Glomerular endothelial cell (primary cell): ENCODE data around the gene SLC7A6. TPM values are rescaled to one million over a fixed set of nuclear protein-coding genes. Genes with fewer than 3 reads are reported as not detected.

Source experiments
- DNase-seq: peaks from one replicate; pipeline ENCODE4 v3.0.0-alpha.2; 2011; ENCODE audit warnings: low read depth, low spot score; ENCODE audit errors: extremely low read depth
- total RNA-seq: library from RNA; depleted of rRNA; stranded (reverse); fragments of >200 nt; gene quantifications from 2 replicates; pipeline ENCODE4 v1.2.3, GENCODE V29; 2015

The SLC7A6 gene
- total RNA-seq, 1 donor from 2014 or later = 32.6 TPM

DNA sequence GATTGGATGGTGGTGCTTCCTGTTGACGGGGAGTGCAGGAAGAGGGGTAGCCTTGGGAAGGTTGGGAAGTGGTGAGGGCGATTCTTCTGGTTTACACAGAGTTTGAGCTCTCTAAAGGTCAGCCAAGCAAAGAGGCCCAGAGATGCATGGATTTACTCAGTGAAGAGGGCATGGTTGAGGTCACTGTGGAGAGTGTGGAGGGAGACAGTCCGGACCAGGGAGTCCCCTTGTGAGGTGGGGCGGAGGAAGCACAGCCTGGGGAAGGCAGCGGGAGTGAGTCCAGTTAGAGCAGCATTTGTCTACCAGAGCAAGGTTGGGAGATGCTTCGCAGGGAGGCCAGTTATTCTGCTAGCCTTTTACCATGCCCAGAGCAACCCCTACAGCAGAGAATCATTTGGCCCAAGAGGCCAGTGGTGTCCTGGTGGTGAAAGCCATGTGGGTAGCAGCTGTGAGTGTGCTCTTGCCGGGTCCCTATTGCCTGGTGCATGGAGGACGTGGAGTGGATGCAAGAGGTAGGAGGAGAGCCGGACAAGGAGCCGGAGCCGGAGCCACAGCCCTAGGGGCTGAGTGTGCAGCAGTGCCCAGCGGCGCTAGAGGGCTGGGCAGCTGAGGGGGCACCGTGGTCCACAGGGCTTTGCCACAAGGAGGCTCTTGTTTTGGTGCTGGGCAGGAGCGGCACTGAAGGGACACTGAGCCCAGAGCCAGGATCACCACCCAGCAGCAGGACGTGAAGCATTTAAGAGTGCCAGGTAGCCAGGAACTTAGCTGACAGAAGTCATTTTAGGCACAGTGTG is 74.2 kb downstream of the SLC7A6 start:
- DNase-seq = no peak

GRCh38 chr16:68339214-68339613 is 74.9 kb downstream of the SLC7A6 start:
- no peak for DNase-seq

DNA sequence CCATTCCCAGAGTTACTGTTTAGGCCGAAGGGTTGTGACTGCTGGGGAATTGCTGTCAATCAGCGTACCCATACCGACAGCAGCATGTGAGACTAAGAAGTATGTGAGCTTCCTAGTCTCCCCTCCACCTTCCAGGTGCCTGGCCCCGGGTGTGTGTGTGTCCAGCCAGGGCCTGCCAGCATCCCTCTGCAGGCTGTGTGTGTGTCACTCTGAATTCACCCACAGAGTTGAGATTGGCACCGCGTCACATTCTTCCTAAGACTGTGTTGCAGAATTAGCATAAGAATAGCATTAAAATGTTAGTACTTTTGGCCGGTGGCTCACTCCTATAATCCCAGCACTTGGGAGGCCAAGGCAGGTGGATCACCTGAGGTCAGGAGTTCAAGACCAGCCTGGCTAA is 78.3 kb downstream of the SLC7A6 start:
- DNase-seq = no peak

DNA sequence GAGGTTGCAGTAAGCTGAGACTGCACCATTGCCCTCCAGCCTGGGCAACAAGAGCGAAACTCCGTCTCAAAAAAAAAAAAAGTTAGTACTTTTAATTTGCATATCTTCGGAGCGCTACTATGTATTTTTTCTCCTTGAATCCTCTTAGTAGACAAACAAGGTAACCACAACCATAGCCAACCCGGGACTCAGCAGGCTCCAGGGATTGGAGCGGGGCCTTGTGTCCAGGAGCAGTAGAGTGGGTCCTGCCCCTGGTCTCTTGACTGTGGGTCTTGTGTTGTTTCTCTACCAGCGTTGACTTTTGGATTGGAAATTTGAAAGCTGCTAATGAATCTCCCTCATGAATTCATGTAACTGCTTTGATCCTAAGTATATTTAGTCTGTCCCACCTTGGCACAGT is 78.8 kb downstream of the SLC7A6 start:
- DNase-seq = no peak

DNA sequence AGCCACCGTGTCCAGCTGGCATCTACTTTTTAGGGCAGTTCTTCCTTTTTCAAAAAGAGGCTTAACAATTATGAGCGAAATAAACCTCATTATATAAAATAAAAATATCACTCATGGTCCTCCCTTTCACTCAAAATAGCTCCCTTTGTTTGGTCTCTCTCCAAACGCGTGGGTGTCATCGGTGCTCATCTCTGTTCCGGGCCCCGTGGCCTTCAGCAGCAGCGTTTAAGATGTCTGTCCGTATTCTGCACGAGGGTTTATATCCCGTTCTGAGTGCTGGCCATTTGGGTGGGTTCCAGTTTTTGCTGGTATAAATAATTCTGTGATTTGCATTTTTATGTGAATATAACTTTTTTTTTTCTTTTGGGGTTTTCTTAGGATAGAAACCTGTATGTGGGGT is 79.9 kb downstream of the SLC7A6 start:
- no peak for DNase-seq

- DNase-seq = no peak
Observed at GRCh38 chr16:68345351-68345810, 81.1 kb downstream of the SLC7A6 start.

DNA sequence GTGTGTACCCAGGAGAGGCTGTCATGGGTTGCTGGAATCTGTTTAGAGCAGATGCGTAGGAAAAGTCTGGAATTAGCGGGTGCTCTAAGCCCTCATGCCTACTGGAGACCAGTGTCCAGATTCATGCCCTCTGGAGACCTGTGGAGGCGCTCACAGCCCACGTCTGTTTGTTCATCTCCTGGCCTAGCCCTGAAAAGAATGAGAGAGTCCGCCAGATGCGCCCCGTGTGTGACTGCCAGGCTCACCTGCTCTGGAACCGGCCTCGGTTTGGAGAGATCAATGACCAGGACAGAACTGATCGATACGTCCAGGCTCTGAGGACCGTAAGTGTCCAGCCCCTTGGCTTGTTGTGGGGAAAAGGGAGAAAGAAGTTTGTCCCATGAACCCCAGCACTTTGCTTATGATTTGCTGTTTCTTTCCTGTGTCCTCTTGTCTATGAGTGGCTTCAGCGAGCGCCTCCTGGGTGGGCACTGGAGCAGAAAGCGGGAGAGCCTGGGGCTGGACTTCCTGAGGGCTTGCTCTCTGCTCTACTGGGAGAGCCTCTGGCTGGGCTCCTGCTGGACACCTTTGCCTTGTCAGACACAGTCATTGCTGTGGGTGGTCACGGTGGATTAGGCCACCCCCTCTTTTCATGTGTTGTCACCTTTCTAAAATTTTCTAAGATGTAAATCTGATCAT is 81.8 kb downstream of the SLC7A6 start:
- no peak for DNase-seq

DNA sequence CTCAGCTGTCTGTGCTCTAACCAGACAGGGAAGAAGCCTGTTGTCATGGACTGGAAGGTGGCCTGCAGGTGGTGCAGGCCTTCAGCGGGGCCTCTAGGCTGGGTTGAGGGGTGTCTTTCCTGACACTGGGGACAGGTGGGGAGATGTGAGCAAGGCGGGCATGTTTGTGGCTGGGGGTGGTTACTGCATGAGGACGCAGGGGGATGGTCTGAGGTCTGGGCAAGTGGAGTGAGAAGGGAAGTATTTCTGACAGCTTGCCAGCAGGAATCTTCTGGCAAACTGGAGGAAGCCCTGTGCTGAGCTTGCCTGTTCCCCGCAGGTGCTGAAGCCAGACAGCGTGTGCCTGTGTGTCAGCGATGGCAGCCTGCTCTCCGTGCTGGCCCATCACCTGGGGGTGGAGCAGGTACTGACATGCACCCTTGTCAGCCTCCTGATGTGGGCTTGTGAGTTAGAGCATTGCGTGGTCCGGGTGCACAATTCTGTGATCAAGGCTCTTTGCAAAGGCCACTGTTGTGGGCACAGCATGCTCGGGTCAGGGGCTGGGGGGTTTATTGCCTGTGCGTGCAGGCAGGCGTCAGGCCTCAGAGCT is 82.7 kb downstream of the SLC7A6 start:
- no peak for DNase-seq

DNA sequence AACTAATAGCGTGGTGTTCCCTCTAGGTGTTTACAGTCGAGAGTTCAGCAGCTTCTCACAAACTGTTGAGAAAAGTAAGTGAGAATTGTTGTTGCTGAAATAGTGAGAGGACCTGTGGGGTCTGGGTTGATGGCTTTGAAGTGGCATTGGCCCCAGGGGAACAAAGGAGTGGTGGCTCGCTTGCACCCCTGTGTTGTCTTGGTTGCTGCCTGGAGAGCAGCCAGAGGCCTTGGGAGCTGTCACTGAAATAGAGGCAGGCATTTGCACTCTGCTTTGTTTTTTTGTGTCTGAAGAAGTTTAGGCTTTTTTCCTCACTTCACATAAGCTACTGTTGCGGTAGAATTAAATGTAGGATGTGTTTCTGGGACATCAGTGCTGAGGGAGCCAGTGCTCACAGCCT is 83.3 kb downstream of the SLC7A6 start:
- no peak for DNase-seq

DNA sequence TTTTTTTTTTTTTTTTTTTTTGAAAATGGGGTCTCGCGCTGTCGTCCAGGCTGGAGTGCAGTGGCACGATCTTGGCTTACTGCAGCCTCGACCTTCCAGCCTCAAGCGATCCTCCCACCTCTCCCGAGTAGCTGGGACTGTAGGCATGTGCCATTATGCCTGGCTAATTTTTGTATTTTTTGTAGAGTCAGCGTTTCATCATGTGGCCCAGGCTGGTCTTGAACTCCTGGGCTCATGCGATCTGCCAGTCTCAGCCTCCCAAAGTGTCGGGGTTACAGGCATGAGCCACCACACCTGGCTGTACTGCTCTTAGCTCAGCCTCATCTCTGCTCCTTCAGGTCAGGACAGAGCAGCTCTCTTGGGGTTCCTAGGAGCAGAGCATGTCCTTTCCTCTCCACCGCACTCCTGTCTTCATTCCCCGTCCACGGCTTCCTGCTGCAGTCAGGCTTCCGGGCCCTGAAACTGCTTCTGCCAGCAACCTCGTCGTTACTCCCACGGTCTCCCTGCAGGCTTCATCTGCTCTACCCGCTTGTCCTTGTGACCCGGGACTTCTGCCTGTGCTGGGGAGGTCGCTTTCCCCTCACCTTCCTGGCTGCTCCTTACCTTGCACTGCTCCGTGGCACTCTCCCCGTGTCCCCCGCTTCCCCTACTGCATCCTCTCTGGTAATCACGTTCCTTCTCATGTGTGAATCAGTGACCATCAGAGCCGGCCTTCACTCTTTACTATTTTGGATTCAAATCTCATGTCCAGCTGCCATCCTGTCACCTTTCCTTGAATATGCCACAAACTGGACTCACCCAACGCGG is 84.5 kb downstream of the SLC7A6 start:
- DNase-seq = no peak

DNA sequence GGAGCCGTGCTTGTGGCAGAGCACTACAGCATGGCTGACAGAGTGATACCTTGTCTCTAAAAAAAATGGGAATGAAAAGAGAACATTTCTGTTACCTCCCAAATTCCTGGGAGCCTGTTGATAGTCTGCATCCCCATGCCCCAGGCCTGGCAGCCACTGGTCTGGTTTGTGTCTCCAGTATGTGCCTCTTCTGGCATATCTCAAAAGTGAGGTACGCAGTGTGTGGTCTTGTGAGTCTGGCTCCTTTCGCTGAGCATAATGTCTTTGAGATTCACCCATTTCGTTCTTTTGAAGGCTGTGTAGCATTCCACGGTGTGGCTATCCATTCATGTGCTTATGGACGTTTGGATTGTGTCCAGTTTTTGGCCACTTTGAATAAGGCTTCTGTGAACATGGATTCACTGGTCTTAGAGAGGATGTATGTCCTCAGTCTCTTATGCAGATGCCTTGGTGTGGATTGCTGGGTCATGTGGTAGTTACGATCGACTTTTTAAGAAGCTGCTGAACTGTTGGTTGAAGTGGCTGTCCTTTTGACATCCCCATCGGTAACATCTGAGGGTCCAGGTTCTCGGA is 85.6 kb downstream of the SLC7A6 start:
- DNase-seq = no peak

DNA sequence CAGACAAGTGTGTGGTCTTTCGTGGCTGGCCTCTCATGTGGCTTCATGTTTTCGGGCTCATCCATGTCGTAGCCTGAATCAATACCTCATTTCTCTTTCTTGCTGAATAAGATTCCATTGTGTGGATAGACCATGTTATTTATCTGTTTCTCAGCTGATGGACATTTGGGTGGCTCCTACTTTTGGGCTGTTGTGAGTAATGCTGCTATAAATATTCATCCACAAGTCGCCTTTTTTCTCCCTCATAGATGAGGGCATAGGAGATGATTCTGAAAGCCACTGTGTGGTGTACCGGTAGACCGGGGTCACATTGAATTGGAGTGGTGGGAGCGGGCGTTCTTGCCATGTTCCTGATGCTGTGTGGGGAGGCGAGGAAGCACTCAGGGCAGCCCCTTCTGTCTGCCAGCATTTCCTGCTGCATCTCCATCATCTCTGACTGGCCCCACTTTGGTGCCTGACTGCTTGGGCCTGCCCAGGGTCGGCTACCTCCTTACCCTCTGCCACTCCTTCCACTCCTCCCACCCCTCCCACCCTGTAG is 86.6 kb downstream of the SLC7A6 start:
- no peak for DNase-seq

Other genes with a start within 250 kb of the SLC7A6 start
- not detected in 2 replicates for gene DPEP2NB, start 248.6 kb upstream of the SLC7A6 start, total RNA-seq
- 5.3 and 7.5 TPM in 2 replicates for gene DDX28, start 241.3 kb upstream of the SLC7A6 start, total RNA-seq
- 10.9 and 12.4 TPM in 2 replicates for gene DUS2, start 241.2 kb upstream of the SLC7A6 start, total RNA-seq
- 17.1 and 22.8 TPM in 2 replicates for gene NFATC3, start 179.2 kb upstream of the SLC7A6 start, total RNA-seq
- gene ESRP2, start 28.4 kb upstream of the SLC7A6 start, total RNA-seq = 0.29 and 2.9 TPM in 2 replicates
- gene PLA2G15, start 19.2 kb upstream of the SLC7A6 start, total RNA-seq = 46.9 TPM in 2 replicates
- 11.4 and 11.5 TPM in 2 replicates for gene SLC7A6OS, start 46.4 kb downstream of the SLC7A6 start, total RNA-seq
- 28.5 and 43.3 TPM in 2 replicates for gene PRMT7, start 46.5 kb downstream of the SLC7A6 start, total RNA-seq
- not detected in 2 replicates for gene SMPD3, start 184.0 kb downstream of the SLC7A6 start, total RNA-seq